ENCODE results near the gene TTC28. TPM values are rescaled to one million over a fixed set of nuclear protein-coding genes. Genes with fewer than 3 reads are reported as not detected.
"Not testable (repeated sequence)": the region's sequence is repeated elsewhere in the genome, so short reads cannot be mapped to it uniquely, and the experiment has no call there.

Gene TTC28
- total RNA-seq, 3 donors from 2014 or later = 9.6 to 32.3 (median 13.2) TPM

- no peak overlapping the region for H3K4me3 ChIP-seq
- no peak for ATAC-seq
- DNase-seq = no peak
- intact Hi-C loops (cut with DNase I, micrococcal nuclease) = no loop called here
- no peaks in the 10 kb centered on the region for H3K36me3 ChIP-seq (ENCODE audit: low read depth)
- H3K4me1 ChIP-seq (ENCODE audit: low read depth) = no peaks in the 10 kb centered on the region
- TF ChIP-seq CTCF (IDR thresholded peaks at IDR 0.05) = no peak
- H3K9me3 ChIP-seq = no peaks in the 10 kb centered on the region
Measured at GRCh38 chr22:28674121-28674563, 5.5 kb downstream of the TTC28 start.

GRCh38 chr22:28670756-28671155 is 8.9 kb downstream of the TTC28 start:
- ATAC-seq = no peak
- Histone ChIP-seq H3K36me3 (ENCODE audit: low read depth) (no peaks in the 10 kb centered on the region), H3K4me1 (ENCODE audit: low read depth) (no peaks in the 10 kb centered on the region), H3K9me3 (no peaks in the 10 kb centered on the region), H3K4me3 (no peak overlapping the region)
- no peak for TF ChIP-seq CTCF (IDR thresholded peaks at IDR 0.05)
- DNase-seq = no peak
- intact Hi-C loops (cut with DNase I, micrococcal nuclease) = no loop called here

- Histone ChIP-seq H3K4me3 (no peak overlapping the region), H3K36me3 (ENCODE audit: low read depth) (no peaks in the 10 kb centered on the region), H3K4me1 (ENCODE audit: low read depth) (no peaks in the 10 kb centered on the region), H3K9me3 (no peaks in the 10 kb centered on the region)
- no peak for ATAC-seq
- no peak for TF ChIP-seq CTCF (IDR thresholded peaks at IDR 0.05)
- DNase-seq = no peak
- intact Hi-C loops (cut with DNase I, micrococcal nuclease) = no loop called here
Measured at GRCh38 chr22:28670161-28670560, 9.5 kb downstream of the TTC28 start.

- no peak for DNase-seq
- Histone ChIP-seq H3K36me3 (ENCODE audit: low read depth) (no peaks in the 10 kb centered on the region), H3K4me1 (ENCODE audit: low read depth) (no peaks in the 10 kb centered on the region), H3K9me3 (peaks cover 1% of the 10 kb centered on the region), H3K4me3 (no peak overlapping the region)
- intact Hi-C loops (cut with DNase I, micrococcal nuclease) = no loop called here
- no peak for TF ChIP-seq CTCF (IDR thresholded peaks at IDR 0.05)
- no peak for ATAC-seq
Measured at GRCh38 chr22:28669387-28669786, 10.3 kb downstream of the TTC28 start.

GRCh38 chr22:28663569-28663942 is 16.1 kb downstream of the TTC28 start:
- ATAC-seq; H3K9me3 ChIP-seq; H3K4me3 ChIP-seq; H3K4me1 ChIP-seq (ENCODE audit: low read depth); intact Hi-C loops (cut with DNase I, micrococcal nuclease); H3K36me3 ChIP-seq (ENCODE audit: low read depth); DNase-seq: not testable (repeated sequence)

- Histone ChIP-seq H3K4me1 (ENCODE audit: low read depth) (no peaks in the 10 kb centered on the region), H3K9me3 (no peaks in the 10 kb centered on the region), H3K36me3 (ENCODE audit: low read depth) (no peaks in the 10 kb centered on the region), H3K4me3 (no peak overlapping the region)
- ATAC-seq = no peak
- TF ChIP-seq CTCF (IDR thresholded peaks at IDR 0.05) = no peak
- intact Hi-C loops (cut with DNase I, micrococcal nuclease) = no loop called here
- DNase-seq = no peak
Measured at GRCh38 chr22:28658448-28658847, 21.2 kb downstream of the TTC28 start.

All from mucosa of descending colon (tissue), 3 donors.